SHP77 treated with DMSO at 0.1 percent for 48 hours (cell line): ENCODE results near the gene NELL2.
"Not testable (repeated sequence)": the region's sequence is repeated elsewhere in the genome, so short reads cannot be mapped to it uniquely, and the experiment has no call there.

Experiments used
- DNase-seq: peaks from one replicate; lab custom pipeline; 2025; lab: John Stamatoyannopoulos, UW

The NELL2 gene

GRCh38 chr12:44775901-44776300, 100.2 kb downstream of the NELL2 start:
- DNase-seq, result no peak

- DNase-seq, result no peak
Measured at GRCh38 chr12:44774815-44775411, 101.2 kb downstream of the NELL2 start.

GRCh38 chr12:44771485-44772021, 104.6 kb downstream of the NELL2 start:
- no peak for DNase-seq

- DNase-seq, result no peak
Measured at GRCh38 chr12:44765796-44766195, 110.3 kb downstream of the NELL2 start.

GRCh38 chr12:44763021-44763420, 113.1 kb downstream of the NELL2 start:
- no peak for DNase-seq

GRCh38 chr12:44759289-44759688, 116.8 kb downstream of the NELL2 start:
- DNase-seq, result no peak

- no peak for DNase-seq
Measured at GRCh38 chr12:44750468-44750867, 125.6 kb downstream of the NELL2 start.

- no peak for DNase-seq
Measured at GRCh38 chr12:44749566-44749965, 126.5 kb downstream of the NELL2 start.

GRCh38 chr12:44748950-44749468, 127.1 kb downstream of the NELL2 start:
- DNase-seq, result no peak

GRCh38 chr12:44741292-44741980, 134.7 kb downstream of the NELL2 start:
- not testable (repeated sequence) for DNase-seq

GRCh38 chr12:44738051-44738450, 138.1 kb downstream of the NELL2 start:
- no peak for DNase-seq

GRCh38 chr12:44728566-44728965, 147.5 kb downstream of the NELL2 start:
- DNase-seq, result no peak

GRCh38 chr12:44720265-44720664, 155.8 kb downstream of the NELL2 start:
- DNase-seq, result no peak

GRCh38 chr12:44717612-44718011, 158.5 kb downstream of the NELL2 start:
- no peak for DNase-seq

- no peak for DNase-seq
Measured at GRCh38 chr12:44716711-44717110, 159.4 kb downstream of the NELL2 start.

- no peak for DNase-seq
Measured at GRCh38 chr12:44711736-44712135, 164.4 kb downstream of the NELL2 start.

GRCh38 chr12:44709166-44709565, 166.9 kb downstream of the NELL2 start:
- no peak for DNase-seq

GRCh38 chr12:44708218-44708617, 167.9 kb downstream of the NELL2 start:
- no peak for DNase-seq

GRCh38 chr12:44703182-44703910, 172.8 kb downstream of the NELL2 start:
- no peak for DNase-seq

GRCh38 chr12:44697511-44697910, 178.6 kb downstream of the NELL2 start:
- DNase-seq, result no peak

- no peak for DNase-seq
Measured at GRCh38 chr12:44696542-44696941, 179.6 kb downstream of the NELL2 start.

- DNase-seq, result no peak
Measured at GRCh38 chr12:44694017-44694416, 182.1 kb downstream of the NELL2 start.

- no peak for DNase-seq
Measured at GRCh38 chr12:44689587-44689986, 186.5 kb downstream of the NELL2 start.
